Stimulated activated CD8-positive, alpha-beta memory T cell treated with anti-CD3 and anti-CD28 coated beads, Interleukin-7, amount 100 ng/mL, for 24 hours (primary cell): Measurements from ENCODE around the gene GAL3ST1.
"Not testable (repeated sequence)": the region's sequence is repeated elsewhere in the genome, so short reads cannot be mapped to it uniquely, and the experiment has no call there.

Experiments
- DNase-seq: peaks from one replicate; pipeline ENCODE4 v3.0.0-alpha.2; 2020; ENCODE audit warnings: low read depth

The GAL3ST1 gene

DNA sequence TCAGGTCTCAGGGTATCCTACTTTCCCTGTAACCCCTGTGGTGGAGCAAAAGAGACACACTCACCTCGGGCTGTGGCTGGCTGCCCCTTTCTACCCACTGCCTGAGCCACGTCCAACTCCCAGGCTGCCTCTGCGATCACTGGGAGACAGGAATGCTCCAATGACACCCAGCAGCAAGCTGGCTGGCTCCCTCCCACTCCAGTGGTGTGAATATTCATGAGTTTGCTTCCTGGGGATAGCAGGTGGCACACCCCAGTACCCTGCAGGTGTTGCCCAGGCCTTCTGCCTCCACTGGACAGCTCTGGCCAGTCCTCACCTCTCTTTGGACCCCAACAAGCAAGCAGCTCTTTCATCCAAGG, 9.7 kb downstream of the GAL3ST1 start:
- no peak for DNase-seq

DNA sequence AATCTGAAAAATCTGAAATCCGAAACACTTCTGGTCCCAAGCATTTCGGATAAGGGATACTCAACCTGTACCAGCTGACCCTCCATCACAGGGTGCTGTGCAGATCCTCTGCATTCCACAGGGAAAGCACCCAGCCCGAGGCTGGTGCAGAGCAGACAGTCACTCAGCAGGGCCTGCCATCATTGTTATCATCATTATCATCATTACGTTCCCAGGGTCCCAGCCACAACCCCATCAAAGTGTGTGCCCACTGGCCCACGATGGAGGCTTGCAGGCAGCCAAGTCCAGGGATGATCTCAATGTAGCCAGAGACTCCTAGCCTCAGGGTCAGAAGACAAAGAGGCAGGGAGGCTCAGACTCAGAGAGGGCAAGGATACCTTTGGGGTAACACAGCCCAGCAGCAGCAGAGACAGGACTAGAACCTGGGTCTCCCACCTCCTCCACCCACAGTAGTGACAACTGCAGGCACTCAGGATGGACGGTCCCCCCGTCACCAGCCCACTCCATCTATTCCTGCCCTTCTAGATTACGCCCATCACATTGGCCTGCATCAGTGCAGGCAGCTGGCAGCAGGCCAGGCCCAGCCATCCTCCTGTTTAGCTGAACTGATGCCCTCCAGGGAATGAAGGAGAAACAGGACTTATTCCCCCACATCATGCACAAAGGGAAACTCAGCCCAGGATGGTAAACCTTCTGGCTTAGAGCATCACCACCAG, 10.3 kb downstream of the GAL3ST1 start:
- DNase-seq: no peak

DNA sequence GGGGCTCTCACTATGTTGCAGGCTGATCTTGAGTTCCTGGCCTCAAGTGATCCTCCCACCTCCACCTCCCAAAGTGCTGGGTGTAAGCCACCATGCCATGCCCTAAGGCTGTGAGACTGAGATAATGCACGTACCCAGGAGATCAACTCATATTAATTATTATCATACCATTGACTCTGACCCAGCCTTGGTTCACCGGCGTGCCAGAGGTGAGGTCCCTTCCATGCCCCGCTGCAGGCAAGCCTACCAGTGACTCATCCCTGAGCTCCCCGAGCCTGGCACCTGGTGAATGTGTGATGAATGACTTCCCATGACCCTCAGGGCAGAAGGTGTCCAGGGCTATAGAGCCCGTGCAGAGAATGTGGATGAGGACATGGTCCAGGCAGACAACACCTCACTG, 12.1 kb downstream of the GAL3ST1 start:
- DNase-seq: no peak

DNA sequence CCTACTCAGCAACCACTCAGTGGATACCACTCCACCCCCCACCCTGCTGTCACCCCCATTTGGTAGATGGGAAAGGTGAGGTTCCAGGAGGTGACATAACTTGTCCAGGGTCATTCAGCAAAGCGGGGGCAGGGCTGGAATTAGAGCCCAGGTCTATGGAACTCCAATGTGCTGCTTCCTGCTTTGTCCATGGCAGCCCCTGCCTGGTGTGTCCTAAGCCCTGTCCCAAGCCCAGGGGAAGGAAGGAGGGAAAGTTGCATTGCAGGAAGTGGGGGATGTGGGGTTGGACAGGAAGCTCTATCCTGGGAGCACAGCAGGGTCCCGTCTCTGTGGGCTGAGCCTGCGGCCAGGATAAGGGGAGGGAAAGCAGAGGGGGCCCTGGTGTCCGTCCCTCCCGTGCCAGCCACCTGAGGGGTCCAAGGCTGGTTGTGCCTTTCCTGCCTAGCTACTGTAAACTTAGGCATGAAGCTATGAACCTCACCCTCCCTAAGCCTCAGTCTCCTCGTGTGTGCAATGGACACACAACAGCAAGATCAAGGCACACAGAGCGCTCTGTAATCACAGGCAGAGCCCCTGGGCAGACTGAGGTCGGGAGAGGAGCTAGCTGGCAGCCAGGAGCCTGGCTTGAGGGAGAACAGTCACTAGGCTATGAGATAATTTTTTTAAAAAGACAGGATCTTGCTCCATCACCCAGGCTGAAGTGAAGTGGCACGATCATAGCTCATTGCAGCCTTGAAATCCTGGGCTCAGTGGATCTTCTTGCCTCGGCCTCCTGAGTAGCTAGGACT, 12.9 kb downstream of the GAL3ST1 start:
- DNase-seq: no peak

DNA sequence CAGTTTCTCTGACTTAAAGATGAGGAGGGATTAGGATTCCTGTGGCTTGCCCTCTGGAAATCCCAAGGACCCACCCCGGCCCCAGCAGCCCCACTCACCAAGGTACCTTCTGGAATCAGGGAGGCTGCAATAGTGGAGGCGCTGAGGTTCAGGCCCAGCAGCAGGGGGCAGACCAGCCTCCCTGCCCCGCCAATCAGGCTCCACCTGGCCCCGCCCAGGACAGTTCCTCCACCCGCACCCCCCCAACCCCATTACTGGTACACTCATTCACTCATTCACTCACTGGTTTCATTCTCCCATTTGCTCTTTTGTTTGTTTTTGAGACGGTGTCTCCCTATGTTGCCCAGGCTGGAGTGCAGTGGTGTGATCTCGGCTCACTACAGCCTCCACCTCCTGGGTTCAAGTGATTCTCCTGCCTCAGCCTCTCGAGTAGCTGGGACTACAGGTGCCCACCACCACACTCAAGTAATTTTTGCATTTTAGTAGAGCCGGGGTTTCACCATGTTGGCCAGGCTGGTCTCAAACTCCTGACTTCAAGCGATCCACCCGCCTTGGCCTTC, 13.7 kb downstream of the GAL3ST1 start:
- DNase-seq: not testable (repeated sequence)

DNA sequence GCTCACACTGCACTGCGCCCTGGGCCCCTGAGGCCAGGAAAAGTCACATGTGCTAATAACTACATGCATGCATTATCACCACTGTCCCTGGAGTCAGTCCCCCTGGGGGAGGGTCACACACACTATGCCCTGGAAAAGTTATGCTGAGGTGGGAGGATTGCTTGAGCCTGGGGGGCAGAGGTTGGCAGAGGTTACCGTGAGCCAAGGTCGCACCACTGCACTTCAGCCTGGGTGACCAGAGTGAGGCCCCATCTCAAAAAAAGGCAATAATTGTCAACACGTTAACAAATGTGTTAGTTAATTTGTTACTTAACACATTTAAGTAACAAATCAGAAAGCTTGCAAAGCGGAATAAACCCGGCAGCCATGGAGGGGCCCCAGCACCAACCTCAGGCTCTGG, 14.6 kb downstream of the GAL3ST1 start:
- DNase-seq: no peak

DNA sequence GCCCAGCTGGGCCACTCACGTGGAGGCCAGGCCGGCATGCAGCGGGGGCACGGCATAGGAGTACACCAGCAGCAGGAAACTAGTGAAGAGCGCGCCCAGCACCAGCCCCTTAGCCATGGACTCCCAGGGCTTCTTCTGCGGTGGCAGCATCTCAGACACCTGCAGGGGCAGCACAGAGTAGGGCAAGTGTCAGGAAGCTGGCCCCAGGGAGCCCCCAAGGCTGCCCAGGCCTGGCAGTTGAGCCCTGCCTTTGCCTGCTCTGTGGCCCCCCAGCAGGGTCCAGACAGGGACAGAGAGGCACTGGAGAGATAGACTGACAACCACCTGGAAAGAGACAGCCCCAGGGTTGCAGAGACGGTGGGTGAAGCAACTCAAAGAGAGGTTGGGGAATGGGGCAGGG, 17.2 kb downstream of the GAL3ST1 start:
- no peak for DNase-seq

DNA sequence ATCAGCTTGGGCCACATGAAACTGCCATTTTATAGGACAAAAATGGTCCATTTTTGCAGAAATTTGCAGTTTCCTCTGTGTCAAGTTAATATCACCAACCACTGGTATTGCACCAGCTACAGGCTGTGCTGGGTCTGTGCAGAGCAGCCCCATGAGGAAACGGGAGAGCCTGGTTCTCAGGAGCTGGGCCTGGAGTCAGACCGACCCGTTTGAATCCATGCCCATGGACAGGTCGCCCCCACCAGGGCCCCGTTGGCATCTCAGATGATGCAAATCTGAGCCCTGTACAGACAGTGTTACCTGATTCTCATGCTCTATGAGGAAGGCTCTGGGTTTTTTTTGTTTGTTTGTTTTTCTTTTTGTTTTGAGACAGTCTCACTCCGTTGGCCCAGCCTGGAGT, 18.1 kb downstream of the GAL3ST1 start:
- no peak for DNase-seq

DNA sequence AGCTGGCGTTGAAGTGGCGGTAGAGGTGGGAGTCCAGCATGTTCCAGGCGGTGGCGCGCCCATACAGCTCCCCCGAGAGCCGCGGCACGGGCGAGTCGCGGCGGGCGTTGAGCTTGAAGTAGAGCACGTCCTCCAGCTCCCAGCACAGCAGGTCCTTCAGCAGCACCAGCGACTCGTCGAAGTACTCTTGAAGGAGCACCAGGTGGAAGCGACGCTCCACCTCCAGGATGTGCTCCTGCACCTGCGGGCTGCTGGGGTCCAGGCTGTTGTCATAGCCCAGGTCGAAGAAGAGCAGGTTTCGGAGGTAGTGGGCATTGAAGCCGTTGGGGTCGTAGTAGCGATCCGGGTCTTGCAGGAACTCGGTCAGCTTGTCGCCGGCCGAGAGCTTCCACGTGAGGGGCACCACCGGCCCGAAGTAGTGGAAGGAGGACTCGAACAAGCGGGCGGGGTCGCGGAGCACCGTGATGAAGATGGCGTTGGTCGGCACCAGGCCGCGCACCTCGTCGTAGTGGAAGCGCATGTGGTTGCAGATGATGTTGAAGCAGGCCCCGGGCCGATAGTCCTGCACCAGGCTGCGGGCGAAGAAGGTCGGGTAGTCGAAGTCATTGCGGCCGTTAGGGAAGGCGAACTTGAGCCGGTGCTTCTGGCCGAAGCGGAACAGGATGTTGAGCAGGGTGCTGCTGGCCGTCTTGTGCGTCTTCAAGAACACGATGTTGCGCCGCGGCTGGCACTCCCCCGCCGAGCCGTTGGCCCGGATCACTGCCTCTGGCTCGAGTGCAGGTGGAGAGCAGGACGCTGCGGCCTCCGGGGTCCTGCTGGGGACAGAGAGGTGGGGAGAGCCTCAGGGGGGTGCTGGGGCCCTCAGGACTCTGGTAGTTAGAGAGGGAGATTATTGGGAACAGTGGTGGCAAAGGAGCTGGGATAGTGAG, 18.9 kb downstream of the GAL3ST1 start:
- DNase-seq: no peak

DNA sequence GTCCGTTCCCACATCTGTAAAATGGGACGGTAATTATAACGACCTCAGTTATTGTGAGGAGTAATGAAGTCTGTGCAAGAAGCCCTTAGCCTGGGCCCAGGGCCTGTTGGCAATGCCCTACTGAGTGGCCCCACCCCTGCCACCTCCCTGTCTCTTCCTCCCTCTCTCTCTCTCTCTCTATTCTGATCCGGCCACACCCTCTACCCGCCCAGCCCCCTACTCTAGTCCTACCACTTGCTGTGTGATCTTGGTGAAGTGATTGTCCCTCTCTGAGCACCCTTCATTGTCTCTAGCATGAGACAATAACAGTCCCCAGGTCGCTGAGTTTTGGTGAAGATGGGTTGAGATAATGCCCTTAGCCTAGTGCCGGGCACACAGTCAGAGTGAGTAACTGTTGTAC, 20.5 kb downstream of the GAL3ST1 start:
- DNase-seq: no peak

DNA sequence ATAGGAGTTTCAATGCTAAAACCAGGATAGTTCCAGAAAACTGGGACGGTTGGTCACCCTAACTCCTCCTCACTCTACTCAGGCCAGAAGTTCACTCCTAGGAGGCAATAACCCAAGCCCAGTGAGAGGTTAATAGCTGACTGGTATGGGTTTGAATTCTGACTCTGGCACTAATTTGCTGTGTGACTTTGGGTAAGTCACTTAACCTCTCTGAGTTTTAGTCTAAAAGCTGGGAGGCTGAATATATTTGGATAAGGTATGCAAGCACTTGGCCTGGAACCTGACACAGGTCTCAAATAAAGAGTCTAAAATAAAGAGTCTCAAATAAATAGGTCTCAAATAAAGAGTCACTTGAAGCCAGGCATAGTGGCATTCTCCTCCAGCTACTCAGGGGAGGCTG, 21.7 kb downstream of the GAL3ST1 start:
- DNase-seq: no peak

DNA sequence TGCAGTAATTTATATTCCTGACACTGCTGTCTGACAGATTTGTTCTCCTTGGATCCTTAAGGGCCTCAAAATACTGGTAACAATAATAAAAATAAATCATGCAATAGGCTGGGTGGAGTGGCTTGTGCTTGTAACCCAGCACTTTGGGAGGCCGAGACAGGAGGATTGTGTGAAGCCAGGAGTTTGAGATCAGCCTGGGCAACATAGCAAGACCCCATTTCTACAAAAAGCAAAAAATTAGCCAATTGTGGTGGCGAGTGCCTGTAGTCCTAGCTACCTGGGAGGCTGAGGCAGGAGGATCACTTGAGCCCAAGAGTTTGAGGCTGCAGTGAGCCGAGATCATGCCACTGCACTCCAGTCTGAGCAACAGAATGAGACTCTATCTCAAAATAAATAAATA, 22.7 kb downstream of the GAL3ST1 start:
- not testable (repeated sequence) for DNase-seq

DNA sequence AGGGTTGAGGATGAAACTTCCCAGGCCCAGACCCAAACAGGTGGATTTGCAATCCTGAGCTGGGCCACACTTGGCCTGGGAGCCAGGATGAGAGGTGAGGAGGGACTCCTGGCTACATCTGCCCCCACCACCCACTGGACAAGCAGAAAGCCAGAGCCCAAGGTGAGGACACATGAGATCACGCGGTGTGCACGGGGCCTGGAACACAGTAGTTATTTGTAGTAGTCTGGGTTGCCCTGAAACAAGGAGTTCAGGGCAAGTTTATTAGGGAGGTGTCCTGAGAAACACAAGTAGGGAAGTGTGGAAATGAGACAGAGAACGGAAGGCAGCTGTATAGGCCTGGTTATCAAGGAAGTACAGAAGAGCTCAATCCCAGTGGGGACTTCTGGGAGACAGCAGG, 27.3 kb downstream of the GAL3ST1 start:
- no peak for DNase-seq

DNA sequence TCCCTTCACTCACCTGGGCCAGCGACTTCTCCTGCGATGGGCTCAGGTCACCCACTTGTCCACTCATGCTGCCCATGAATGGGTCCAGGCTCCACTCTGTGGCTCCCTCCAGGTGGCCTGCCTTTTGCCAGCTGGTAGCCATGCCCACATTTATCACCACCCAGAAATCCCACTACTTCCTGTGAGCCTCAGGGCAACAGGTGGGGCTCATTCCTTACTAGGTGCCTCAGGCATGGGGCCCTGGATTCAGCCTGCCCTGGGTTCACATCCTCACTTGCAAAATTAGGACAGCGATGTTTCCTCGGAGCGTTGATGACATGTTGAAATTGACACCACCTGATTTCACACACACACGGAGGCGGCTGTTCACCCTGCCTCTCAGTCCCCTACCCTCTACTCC, 27.8 kb downstream of the GAL3ST1 start, which contains the start of gene SEC14L6:
SEC14L6 (minus strand) TSS at position 126 of the 400 bp plus-strand sequence; CDS start at position 67, 59 bp downstream.
- no peak for DNase-seq

DNA sequence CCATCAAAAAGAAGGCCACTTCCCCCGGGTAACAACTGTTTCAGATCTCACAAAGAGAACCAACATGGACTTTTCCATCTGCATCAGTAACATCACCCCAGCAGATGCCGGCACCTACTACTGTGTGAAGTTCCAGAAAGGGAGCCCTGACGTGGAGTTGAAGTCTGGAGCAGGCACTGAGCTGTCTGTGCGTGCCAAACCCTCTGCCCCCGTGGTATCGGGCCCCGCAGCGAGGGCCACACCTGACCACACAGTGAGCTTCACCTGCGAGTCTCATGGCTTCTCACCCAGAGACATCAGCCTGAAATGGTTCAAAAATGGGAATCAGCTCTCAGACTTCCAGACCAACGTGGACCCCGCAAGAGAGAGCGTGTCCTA, 31.7 kb downstream of the GAL3ST1 start:
- no peak for DNase-seq

DNA sequence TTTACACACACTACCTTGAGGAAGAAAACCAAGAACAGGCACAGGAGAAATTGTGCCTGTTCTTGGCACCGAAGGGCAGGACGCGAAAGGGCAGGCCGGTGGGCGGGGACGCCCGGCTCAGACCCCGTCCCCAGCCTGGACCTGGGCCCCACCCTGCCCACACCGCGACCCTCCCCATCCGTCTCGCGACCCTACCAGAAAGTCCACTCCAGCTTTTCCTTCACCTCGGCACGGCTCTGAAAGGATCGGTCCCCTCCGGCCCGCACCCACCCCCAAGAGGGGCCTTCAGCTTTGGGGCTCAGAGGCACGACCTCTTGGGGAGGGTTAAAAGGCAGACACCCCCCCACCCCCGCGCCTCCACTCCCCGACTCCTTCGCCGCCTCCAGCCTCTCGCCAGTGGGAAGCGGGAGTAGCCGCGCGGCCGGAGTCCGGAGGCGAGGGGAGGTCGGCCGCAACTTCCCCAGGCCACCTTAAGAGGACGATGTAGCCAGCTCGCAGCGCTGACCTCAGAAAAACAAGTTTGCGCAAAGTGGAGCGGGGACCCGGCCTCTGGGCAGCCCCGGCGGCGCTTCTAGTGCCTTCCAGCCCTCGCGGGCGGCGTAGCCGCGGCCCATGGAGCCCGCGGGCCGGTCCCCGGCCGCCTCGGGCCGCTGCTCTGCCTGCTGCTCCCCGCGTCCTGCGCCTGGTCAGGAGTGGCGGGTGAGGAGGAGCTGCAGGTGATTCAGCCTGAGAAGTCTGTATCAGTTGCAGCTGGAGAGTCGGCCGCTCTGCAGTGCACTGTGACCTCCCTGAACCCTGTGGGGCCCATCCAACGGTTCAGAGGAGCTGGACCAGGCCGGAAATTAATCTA, 32.3 kb downstream of the GAL3ST1 start:
- DNase-seq: no peak

DNA sequence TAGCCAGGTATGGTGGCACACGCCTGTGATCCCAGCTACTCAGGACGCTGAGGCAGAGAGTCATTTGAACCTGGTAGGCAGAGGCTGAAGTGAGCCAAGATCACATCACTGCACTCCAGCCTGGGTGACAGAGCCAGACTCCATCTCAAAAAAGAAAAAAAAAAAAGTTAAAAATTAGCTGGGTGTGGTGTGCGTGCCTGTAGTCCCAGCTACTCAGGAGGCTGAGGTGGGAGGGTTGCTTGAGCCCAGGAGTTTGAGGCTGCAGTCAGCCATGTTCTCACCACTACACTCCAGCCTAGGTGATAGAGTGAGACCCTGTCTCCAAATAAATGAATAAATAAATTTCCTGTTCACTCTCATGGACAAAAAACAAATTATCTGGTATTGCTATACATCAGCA, 33.0 kb downstream of the GAL3ST1 start:
- DNase-seq: not testable (repeated sequence)

DNA sequence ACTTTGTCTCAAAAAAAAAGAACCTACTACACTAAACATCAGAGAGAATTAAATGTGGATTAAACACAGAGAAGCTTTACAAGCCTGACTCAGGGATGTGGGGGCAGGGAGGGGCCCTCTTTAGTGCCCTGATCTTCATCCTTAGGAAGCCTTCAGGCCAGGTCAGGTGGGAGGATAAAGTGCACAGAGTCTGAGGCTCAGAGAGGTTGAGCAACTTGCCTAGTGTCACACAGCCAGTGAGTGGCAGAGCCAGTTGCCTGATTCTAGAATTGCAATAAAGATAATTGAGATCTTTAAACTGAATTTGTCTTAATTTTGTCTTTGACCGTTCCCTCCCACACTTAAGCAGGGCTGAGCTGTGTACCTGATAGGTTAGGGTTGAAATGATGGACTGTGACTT, 35.1 kb downstream of the GAL3ST1 start:
- no peak for DNase-seq

DNA sequence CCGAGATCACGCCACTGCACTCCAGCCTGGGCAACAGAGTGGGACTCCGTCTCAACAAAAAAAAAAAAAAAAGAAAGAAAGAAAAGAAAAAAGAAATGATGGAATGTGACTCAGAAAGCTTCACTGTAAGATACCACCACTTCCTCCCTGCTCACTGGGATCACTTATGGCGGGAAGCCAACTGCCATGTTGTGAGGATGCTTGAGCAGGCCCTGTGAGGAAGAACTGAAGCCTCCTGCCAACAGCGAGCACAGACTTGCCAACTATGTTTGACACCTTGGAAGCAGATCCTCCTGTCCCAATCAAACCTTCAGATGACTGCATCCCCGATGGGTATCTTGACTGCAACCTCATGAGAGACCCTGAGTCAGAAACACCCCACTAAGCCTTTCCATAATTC, 36.2 kb downstream of the GAL3ST1 start:
- no peak for DNase-seq

DNA sequence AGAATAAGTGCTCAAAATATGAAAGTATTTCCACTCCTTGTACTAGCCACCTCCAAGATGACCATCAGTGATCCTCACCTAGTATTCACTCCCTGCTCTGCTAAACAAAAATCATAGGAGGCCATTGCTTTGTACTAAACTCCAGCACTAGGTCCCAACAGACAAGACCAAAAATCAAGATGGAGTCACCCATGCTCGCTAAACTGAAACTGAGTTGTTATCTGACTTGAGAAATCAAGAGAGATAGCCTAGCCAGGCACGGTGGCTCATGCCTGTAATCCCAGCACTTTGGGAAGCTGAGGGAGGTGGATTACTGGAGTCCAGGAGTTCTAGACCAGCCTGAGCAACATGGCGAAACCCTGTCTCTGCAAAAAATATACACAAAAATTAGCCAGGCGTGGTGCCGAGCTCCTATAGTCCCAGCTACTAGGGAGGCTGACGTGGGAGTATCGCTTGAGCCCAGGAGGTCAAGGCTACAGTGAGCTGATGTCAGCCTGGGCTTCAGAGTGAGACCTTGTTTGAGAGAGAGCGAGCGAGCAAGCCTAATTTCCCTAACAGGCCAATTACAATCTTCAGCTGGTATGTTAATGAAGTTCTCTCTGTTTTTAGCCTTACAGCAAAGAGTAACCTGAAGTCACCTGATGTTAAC, 37.3 kb downstream of the GAL3ST1 start:
- DNase-seq: no peak

DNA sequence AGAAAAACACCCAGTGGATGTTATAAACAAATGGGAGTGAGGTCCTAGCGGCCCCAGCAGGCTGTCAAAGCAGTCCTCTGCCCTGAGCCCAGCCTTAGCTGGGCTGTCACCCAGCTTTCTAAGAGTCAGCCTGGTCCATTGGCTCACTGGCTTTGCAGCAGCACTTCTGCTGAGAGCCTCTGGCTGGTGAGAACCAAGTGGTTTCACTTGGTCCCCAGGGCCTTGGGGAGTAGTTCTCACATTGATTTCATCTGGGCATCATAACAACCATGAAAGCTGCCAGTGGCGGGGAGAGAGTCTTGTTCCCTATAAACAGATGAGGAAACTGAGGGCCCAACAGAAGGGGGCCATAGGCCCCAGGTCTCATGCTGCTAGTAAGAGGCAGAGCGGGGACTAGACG, 39.3 kb downstream of the GAL3ST1 start:
- no peak for DNase-seq
